Measurements from ENCODE around the gene SPINT1.

DNA sequence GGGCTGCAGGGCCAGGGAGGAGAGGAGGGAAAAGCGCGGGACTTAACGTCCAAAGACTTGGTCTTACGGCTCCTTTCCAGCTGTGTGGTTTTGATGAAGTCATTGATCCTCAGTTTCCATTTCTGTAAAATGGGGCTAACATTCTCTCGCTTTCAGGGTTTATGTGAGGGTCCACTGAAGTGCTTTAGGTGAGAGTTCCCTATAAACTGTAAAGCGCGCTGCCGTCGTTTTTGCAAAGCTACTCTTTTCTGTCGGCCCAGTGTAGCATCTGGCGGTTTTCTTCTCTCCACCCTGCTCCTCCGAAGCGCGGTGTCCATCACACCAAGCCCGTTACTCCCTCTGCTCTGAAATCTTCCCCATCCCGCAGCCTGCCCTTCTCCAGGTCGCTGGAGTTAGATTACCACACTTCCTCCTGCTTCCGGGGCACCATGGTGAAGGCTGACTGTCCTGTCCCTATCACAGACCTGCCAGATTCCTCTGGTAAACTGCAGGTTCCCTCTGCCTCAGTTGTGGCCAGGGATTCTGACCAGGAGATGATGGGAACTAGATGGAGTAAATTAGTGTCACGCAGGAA lies 35.9 kb upstream of the SPINT1 start:
- no peak for TF ChIP-seq ZNF335 (tag by site-specific recombination; conservative IDR thresholded peaks at IDR 0.05)
- no peak for TF ChIP-seq ZNF157 (tag by site-specific recombination; IDR thresholded peaks at IDR 0.05)
- TF ChIP-seq, protein P1, sequence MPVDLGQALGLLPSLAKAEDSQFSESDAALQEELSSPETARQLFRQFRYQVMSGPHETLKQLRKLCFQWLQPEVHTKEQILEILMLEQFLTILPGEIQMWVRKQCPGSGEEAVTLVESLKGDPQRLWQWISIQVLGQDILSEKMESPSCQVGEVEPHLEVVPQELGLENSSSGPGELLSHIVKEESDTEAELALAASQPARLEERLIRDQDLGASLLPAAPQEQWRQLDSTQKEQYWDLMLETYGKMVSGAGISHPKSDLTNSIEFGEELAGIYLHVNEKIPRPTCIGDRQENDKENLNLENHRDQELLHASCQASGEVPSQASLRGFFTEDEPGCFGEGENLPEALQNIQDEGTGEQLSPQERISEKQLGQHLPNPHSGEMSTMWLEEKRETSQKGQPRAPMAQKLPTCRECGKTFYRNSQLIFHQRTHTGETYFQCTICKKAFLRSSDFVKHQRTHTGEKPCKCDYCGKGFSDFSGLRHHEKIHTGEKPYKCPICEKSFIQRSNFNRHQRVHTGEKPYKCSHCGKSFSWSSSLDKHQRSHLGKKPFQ (tag by site-specific recombination; IDR thresholded peaks at IDR 0.05), result no peak
- TF ChIP-seq, protein P2, sequence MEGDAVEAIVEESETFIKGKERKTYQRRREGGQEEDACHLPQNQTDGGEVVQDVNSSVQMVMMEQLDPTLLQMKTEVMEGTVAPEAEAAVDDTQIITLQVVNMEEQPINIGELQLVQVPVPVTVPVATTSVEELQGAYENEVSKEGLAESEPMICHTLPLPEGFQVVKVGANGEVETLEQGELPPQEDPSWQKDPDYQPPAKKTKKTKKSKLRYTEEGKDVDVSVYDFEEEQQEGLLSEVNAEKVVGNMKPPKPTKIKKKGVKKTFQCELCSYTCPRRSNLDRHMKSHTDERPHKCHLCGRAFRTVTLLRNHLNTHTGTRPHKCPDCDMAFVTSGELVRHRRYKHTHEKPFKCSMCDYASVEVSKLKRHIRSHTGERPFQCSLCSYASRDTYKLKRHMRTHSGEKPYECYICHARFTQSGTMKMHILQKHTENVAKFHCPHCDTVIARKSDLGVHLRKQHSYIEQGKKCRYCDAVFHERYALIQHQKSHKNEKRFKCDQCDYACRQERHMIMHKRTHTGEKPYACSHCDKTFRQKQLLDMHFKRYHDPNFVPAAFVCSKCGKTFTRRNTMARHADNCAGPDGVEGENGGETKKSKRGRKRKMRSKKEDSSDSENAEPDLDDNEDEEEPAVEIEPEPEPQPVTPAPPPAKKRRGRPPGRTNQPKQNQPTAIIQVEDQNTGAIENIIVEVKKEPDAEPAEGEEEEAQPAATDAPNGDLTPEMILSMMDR (tag by site-specific recombination; IDR thresholded peaks at IDR 0.05), result no peak
- no peak for TF ChIP-seq BCL11A (tag by site-specific recombination; IDR thresholded peaks at IDR 0.05; ENCODE audit: low read depth)
- no peak for TF ChIP-seq ZNF768 (tag by site-specific recombination; IDR thresholded peaks at IDR 0.05)
- no peak for TF ChIP-seq ZNF792 (tag by site-specific recombination; IDR thresholded peaks at IDR 0.05)
- TF ChIP-seq PRDM1 (tag by site-specific recombination; IDR thresholded peaks at IDR 0.05), result no peak
- TF ChIP-seq ZNF776 (tag by site-specific recombination; IDR thresholded peaks at IDR 0.05; ENCODE audit: borderline replicate concordance), result no peak
